ENCODE data around the gene DDIT4. TPM values are rescaled to one million over a fixed set of nuclear protein-coding genes. Genes with fewer than 3 reads are reported as not detected.

Gene DDIT4
- polyA plus RNA-seq, 1 donor, result 47.2 TPM

- Histone ChIP-seq H3K27ac (ENCODE audit: low read length) (peak overlapping the region; percentile 74), H3K36me3 (ENCODE audit: control insufficient read depth, insufficient read depth, low read length) (no peaks in the 10 kb centered on the region), H3K4me1 (ENCODE audit: control insufficient read depth, insufficient read depth, low read length) (peaks cover 25% of the 10 kb centered on the region), H3K27me3 (ENCODE audit: control insufficient read depth, insufficient read depth, low read length) (no peaks in the 10 kb centered on the region), H3K9me3 (ENCODE audit: control insufficient read depth, low read depth, low read length) (no peaks in the 10 kb centered on the region), H3K4me3 (ENCODE audit: low read length) (no peak overlapping the region)
- no CpG with 5 or more reads among the region's 21 CpGs for WGBS (ENCODE audit: insufficient coverage, low lambda C conversion rate)
- DNase-seq, result peak; percentile 70 to 85
Observed at GRCh38 chr10:72309290-72310240, 35.8 kb downstream of the DDIT4 start.

- H3K4me3 ChIP-seq (ENCODE audit: low read length), result no peak overlapping the region
- H3K4me1 ChIP-seq (ENCODE audit: control insufficient read depth, insufficient read depth, low read length), result peaks cover 26% of the 10 kb centered on the region
- H3K27ac ChIP-seq (ENCODE audit: low read length), result no peak overlapping the region
- H3K36me3 ChIP-seq (ENCODE audit: control insufficient read depth, insufficient read depth, low read length), result no peaks in the 10 kb centered on the region
- no peaks in the 10 kb centered on the region for H3K9me3 ChIP-seq (ENCODE audit: control insufficient read depth, low read depth, low read length)
- WGBS (ENCODE audit: insufficient coverage, low lambda C conversion rate), result no CpG with 5 or more reads among the region's 11 CpGs
- no peaks in the 10 kb centered on the region for H3K27me3 ChIP-seq (ENCODE audit: control insufficient read depth, insufficient read depth, low read length)
- no peak for DNase-seq
Observed at GRCh38 chr10:72310241-72310633, 36.5 kb downstream of the DDIT4 start.

GRCh38 chr10:72310636-72311035 is 36.9 kb downstream of the DDIT4 start:
- no peaks in the 10 kb centered on the region for H3K27me3 ChIP-seq (ENCODE audit: control insufficient read depth, insufficient read depth, low read length)
- 100% methylated on average over 2 of the region's 4 CpGs for WGBS (ENCODE audit: insufficient coverage, low lambda C conversion rate)
- H3K27ac ChIP-seq (ENCODE audit: low read length), result no peak overlapping the region
- peaks cover 30% of the 10 kb centered on the region for H3K4me1 ChIP-seq (ENCODE audit: control insufficient read depth, insufficient read depth, low read length)
- DNase-seq, result no peak
- no peak overlapping the region for H3K4me3 ChIP-seq (ENCODE audit: low read length)
- H3K36me3 ChIP-seq (ENCODE audit: control insufficient read depth, insufficient read depth, low read length), result no peaks in the 10 kb centered on the region
- H3K9me3 ChIP-seq (ENCODE audit: control insufficient read depth, low read depth, low read length), result no peaks in the 10 kb centered on the region

GRCh38 chr10:72311667-72312066 is 37.9 kb downstream of the DDIT4 start:
- Histone ChIP-seq H3K27ac (ENCODE audit: low read length) (no peak overlapping the region), H3K27me3 (ENCODE audit: control insufficient read depth, insufficient read depth, low read length) (no peaks in the 10 kb centered on the region), H3K9me3 (ENCODE audit: control insufficient read depth, low read depth, low read length) (no peaks in the 10 kb centered on the region), H3K4me1 (ENCODE audit: control insufficient read depth, insufficient read depth, low read length) (peaks cover 40% of the 10 kb centered on the region), H3K4me3 (ENCODE audit: low read length) (no peak overlapping the region), H3K36me3 (ENCODE audit: control insufficient read depth, insufficient read depth, low read length) (no peaks in the 10 kb centered on the region)
- DNase-seq, result no peak
- no CpG with 5 or more reads among the region's 7 CpGs for WGBS (ENCODE audit: insufficient coverage, low lambda C conversion rate)

- no peak for DNase-seq
- no peak overlapping the region for H3K27ac ChIP-seq (ENCODE audit: low read length)
- no peaks in the 10 kb centered on the region for H3K27me3 ChIP-seq (ENCODE audit: control insufficient read depth, insufficient read depth, low read length)
- peaks cover 40% of the 10 kb centered on the region for H3K4me1 ChIP-seq (ENCODE audit: control insufficient read depth, insufficient read depth, low read length)
- no peaks in the 10 kb centered on the region for H3K36me3 ChIP-seq (ENCODE audit: control insufficient read depth, insufficient read depth, low read length)
- H3K4me3 ChIP-seq (ENCODE audit: low read length), result no peak overlapping the region
- H3K9me3 ChIP-seq (ENCODE audit: control insufficient read depth, low read depth, low read length), result no peaks in the 10 kb centered on the region
- 100% methylated on average over 2 of the region's 8 CpGs for WGBS (ENCODE audit: insufficient coverage, low lambda C conversion rate)
Observed at GRCh38 chr10:72312865-72313391, 39.2 kb downstream of the DDIT4 start.

- Histone ChIP-seq H3K27me3 (ENCODE audit: control insufficient read depth, insufficient read depth, low read length) (no peaks in the 10 kb centered on the region), H3K27ac (ENCODE audit: low read length) (no peak overlapping the region), H3K9me3 (ENCODE audit: control insufficient read depth, low read depth, low read length) (no peaks in the 10 kb centered on the region), H3K4me1 (ENCODE audit: control insufficient read depth, insufficient read depth, low read length) (peaks cover 33% of the 10 kb centered on the region), H3K36me3 (ENCODE audit: control insufficient read depth, insufficient read depth, low read length) (no peaks in the 10 kb centered on the region), H3K4me3 (ENCODE audit: low read length) (no peak overlapping the region)
- WGBS (ENCODE audit: insufficient coverage, low lambda C conversion rate), result no CpG with 5 or more reads among the region's 7 CpGs
- no peak for DNase-seq
Observed at GRCh38 chr10:72314263-72314662, 40.5 kb downstream of the DDIT4 start.

- DNase-seq, result no peak
- Histone ChIP-seq H3K4me1 (ENCODE audit: control insufficient read depth, insufficient read depth, low read length) (peaks cover 30% of the 10 kb centered on the region), H3K27ac (ENCODE audit: low read length) (peak overlapping the region; percentile 22), H3K27me3 (ENCODE audit: control insufficient read depth, insufficient read depth, low read length) (no peaks in the 10 kb centered on the region), H3K9me3 (ENCODE audit: control insufficient read depth, low read depth, low read length) (no peaks in the 10 kb centered on the region), H3K4me3 (ENCODE audit: low read length) (no peak overlapping the region), H3K36me3 (ENCODE audit: control insufficient read depth, insufficient read depth, low read length) (no peaks in the 10 kb centered on the region)
- WGBS (ENCODE audit: insufficient coverage, low lambda C conversion rate), result 89% methylated on average over 3 of the region's 7 CpGs
Observed at GRCh38 chr10:72315054-72315453, 41.3 kb downstream of the DDIT4 start.

GRCh38 chr10:72315611-72316385 is 42.1 kb downstream of the DDIT4 start:
- peak overlapping the region; percentile 22 for H3K27ac ChIP-seq (ENCODE audit: low read length)
- no CpG with 5 or more reads among the region's 2 CpGs for WGBS (ENCODE audit: insufficient coverage, low lambda C conversion rate)
- peaks cover 36% of the 10 kb centered on the region for H3K4me1 ChIP-seq (ENCODE audit: control insufficient read depth, insufficient read depth, low read length)
- no peaks in the 10 kb centered on the region for H3K9me3 ChIP-seq (ENCODE audit: control insufficient read depth, low read depth, low read length)
- DNase-seq, result peak in 1 of 2 donors; percentile 72
- H3K36me3 ChIP-seq (ENCODE audit: control insufficient read depth, insufficient read depth, low read length), result no peaks in the 10 kb centered on the region
- H3K4me3 ChIP-seq (ENCODE audit: low read length), result no peak overlapping the region
- no peaks in the 10 kb centered on the region for H3K27me3 ChIP-seq (ENCODE audit: control insufficient read depth, insufficient read depth, low read length)

GRCh38 chr10:72316386-72316700 is 42.6 kb downstream of the DDIT4 start:
- H3K27me3 ChIP-seq (ENCODE audit: control insufficient read depth, insufficient read depth, low read length), result no peaks in the 10 kb centered on the region
- peaks cover 41% of the 10 kb centered on the region for H3K4me1 ChIP-seq (ENCODE audit: control insufficient read depth, insufficient read depth, low read length)
- no peaks in the 10 kb centered on the region for H3K36me3 ChIP-seq (ENCODE audit: control insufficient read depth, insufficient read depth, low read length)
- H3K27ac ChIP-seq (ENCODE audit: low read length), result no peak overlapping the region
- DNase-seq, result no peak
- H3K9me3 ChIP-seq (ENCODE audit: control insufficient read depth, low read depth, low read length), result no peaks in the 10 kb centered on the region
- no CpG with 5 or more reads among the region's 3 CpGs for WGBS (ENCODE audit: insufficient coverage, low lambda C conversion rate)
- H3K4me3 ChIP-seq (ENCODE audit: low read length), result no peak overlapping the region

GRCh38 chr10:72316748-72317435 is 43.2 kb downstream of the DDIT4 start:
- H3K27me3 ChIP-seq (ENCODE audit: control insufficient read depth, insufficient read depth, low read length), result no peaks in the 10 kb centered on the region
- no CpG with 5 or more reads among the region's 12 CpGs for WGBS (ENCODE audit: insufficient coverage, low lambda C conversion rate)
- H3K4me3 ChIP-seq (ENCODE audit: low read length), result no peak overlapping the region
- H3K27ac ChIP-seq (ENCODE audit: low read length), result no peak overlapping the region
- no peaks in the 10 kb centered on the region for H3K36me3 ChIP-seq (ENCODE audit: control insufficient read depth, insufficient read depth, low read length)
- DNase-seq, result peak in 1 of 2 donors; percentile 74
- peaks cover 45% of the 10 kb centered on the region for H3K4me1 ChIP-seq (ENCODE audit: control insufficient read depth, insufficient read depth, low read length)
- H3K9me3 ChIP-seq (ENCODE audit: control insufficient read depth, low read depth, low read length), result no peaks in the 10 kb centered on the region

Data from large intestine (tissue), 3 donors.